DOHH2 (cell line): Measurements from ENCODE around the gene KCNK5.

Experiments
- H3F3A ChIP-seq: fragments of 200-600 bp; sonication (generic), shearing (Covaris generic); 2 replicates; pipeline ENCODE4 v1.6.0; 2016; ENCODE audit warnings: antibody characterized with exemption, mild to moderate bottlenecking; ENCODE audit not compliant: control insufficient read depth, insufficient read depth
- H3K27ac ChIP-seq: fragments of 200-600 bp; sonication (generic); 2 replicates; pipeline ENCODE4 v1.5.1; 2014; ENCODE audit warnings: low read depth, mild to moderate bottlenecking, low read length, moderate library complexity
- H3K27me3 ChIP-seq: fragments of 200-600 bp; sonication (generic); 2 replicates; pipeline ENCODE4 v1.6.1; 2014; ENCODE audit warnings: mild to moderate bottlenecking, low read length, mixed read lengths; ENCODE audit not compliant: control insufficient read depth
- H3K36me3 ChIP-seq: fragments of 200-600 bp; sonication (generic); 2 replicates; pipeline ENCODE4 v1.6.1; 2014; ENCODE audit warnings: mild to moderate bottlenecking, low read length, moderate library complexity, mixed read lengths; ENCODE audit not compliant: control insufficient read depth
- H3K4me1 ChIP-seq: fragments of 200-600 bp; sonication (generic); 2 replicates; pipeline ENCODE4 v1.6.1; 2014; ENCODE audit warnings: mild to moderate bottlenecking, low read length, mixed read lengths; ENCODE audit not compliant: control insufficient read depth
- H3K4me2 ChIP-seq: fragments of 200-600 bp; sonication (generic); 2 replicates; pipeline ENCODE4 v1.6.0; 2014; ENCODE audit warnings: mild to moderate bottlenecking, low read length, moderate library complexity
- H3K4me3 ChIP-seq: fragments of 200-600 bp; sonication (generic); 2 replicates; pipeline ENCODE4 v1.5.1; 2014; ENCODE audit warnings: mild to moderate bottlenecking, low read length, mixed read lengths
- H3K79me2 ChIP-seq: fragments of 200-600 bp; sonication (generic); 2 replicates; pipeline ENCODE4 v1.6.1; 2014; ENCODE audit warnings: mild to moderate bottlenecking, low read length, mixed read lengths; ENCODE audit not compliant: control insufficient read depth
- H3K9me2 ChIP-seq: fragments of 200-600 bp; sonication (generic); replicated peaks from 2 replicates; pipeline ENCODE4 v1.6.1; 2014; ENCODE audit warnings: mild to moderate bottlenecking, low read length, mixed read lengths; ENCODE audit not compliant: control insufficient read depth
- H3K9me3 ChIP-seq: fragments of 200-600 bp; sonication (generic); 2 replicates; pipeline ENCODE4 v1.6.1; 2014; ENCODE audit warnings: antibody characterized with exemption, low read length, mixed read lengths; ENCODE audit not compliant: control insufficient read depth, insufficient read depth
- H4K20me1 ChIP-seq: fragments of 200-600 bp; sonication (generic); 2 replicates; pipeline ENCODE4 v1.6.0; 2014; ENCODE audit warnings: low read depth, mild to moderate bottlenecking, antibody characterized with exemption, low read length, moderate library complexity; ENCODE audit not compliant: control insufficient read depth, insufficient read depth
- EZH2phosphoT487 ChIP-seq: fragments of 200-600 bp; sonication (generic); IDR thresholded peaks from 2 replicates; pipeline ENCODE4 v1.6.1; 2017; ENCODE audit warnings: borderline replicate concordance, mild to moderate bottlenecking, antibody characterized with exemption, low read length, moderate library complexity, mixed read lengths
- TF ChIP-seq, protein P1 (sequence below): fragments of 200-600 bp; sonication (generic); IDR thresholded peaks from one replicate; pipeline ENCODE4 v1.5.1; 2014; ENCODE audit warnings: antibody characterized with exemption, mild to moderate bottlenecking, low read depth, low read length; ENCODE audit not compliant: poor library complexity, severe bottlenecking

The KCNK5 gene

DNA sequence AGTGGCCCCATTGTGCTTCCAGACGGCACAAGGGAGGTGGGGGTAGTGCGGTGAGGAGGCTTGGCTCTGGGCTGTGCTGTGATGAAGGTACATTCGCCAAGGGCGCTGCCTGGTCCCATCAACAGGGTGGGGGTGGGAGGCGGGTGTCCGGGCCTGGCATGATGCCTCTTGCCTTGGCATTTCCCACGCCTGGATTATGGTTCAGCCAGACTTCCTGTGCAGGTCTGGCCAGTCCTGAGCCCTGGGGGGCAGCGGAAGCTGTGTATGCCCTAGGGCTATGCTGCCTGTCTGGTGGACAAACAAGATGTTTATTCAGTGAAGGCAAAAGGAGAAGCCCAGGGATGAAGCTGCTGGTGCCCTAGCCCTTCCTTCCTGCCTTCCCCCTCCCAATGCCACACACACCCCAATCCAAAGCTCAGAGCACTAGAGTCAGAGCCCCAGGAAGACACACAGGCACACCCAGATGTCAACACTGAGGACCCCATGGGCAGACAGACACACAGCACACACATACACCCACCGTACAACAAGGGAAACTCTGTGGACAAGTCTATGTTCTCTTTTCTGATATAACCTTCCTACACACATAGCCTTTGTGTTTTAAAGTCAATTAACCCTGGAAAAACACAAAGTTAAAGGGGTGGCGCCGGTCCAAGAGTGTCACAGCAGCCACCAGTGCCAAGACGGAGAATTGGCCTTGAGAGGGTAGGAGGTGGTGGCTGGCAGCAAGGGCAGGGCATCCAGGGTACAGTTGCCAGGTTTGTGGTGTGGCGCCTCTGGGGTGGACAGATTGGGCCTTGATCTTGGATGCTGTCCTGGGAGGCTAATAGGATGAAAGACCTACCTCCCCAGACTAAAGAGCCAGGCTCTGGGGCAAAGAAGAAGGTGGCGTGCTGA is 59.6 kb downstream of the KCNK5 start:
- Histone ChIP-seq H3F3A (no peaks in the 10 kb centered on the region), H3K27me3 (peaks cover 11% of the 10 kb centered on the region; the same call in 1 of the 2 replicates), H3K27ac (no peak overlapping the region), H3K36me3 (no peaks in the 10 kb centered on the region), H3K4me2 (no peak overlapping the region), H3K79me2 (no peaks in the 10 kb centered on the region), H4K20me1 (no peaks in the 10 kb centered on the region), H3K9me3 (no peaks in the 10 kb centered on the region), H3K4me3 (no peak overlapping the region), H3K4me1 (no peaks in the 10 kb centered on the region), H3K9me2 (no peaks in the 10 kb centered on the region; the same call in 1 of the 2 replicates)
- TF ChIP-seq, protein P1, sequence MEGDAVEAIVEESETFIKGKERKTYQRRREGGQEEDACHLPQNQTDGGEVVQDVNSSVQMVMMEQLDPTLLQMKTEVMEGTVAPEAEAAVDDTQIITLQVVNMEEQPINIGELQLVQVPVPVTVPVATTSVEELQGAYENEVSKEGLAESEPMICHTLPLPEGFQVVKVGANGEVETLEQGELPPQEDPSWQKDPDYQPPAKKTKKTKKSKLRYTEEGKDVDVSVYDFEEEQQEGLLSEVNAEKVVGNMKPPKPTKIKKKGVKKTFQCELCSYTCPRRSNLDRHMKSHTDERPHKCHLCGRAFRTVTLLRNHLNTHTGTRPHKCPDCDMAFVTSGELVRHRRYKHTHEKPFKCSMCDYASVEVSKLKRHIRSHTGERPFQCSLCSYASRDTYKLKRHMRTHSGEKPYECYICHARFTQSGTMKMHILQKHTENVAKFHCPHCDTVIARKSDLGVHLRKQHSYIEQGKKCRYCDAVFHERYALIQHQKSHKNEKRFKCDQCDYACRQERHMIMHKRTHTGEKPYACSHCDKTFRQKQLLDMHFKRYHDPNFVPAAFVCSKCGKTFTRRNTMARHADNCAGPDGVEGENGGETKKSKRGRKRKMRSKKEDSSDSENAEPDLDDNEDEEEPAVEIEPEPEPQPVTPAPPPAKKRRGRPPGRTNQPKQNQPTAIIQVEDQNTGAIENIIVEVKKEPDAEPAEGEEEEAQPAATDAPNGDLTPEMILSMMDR = no peak
- TF ChIP-seq EZH2phosphoT487 = no peak

DNA sequence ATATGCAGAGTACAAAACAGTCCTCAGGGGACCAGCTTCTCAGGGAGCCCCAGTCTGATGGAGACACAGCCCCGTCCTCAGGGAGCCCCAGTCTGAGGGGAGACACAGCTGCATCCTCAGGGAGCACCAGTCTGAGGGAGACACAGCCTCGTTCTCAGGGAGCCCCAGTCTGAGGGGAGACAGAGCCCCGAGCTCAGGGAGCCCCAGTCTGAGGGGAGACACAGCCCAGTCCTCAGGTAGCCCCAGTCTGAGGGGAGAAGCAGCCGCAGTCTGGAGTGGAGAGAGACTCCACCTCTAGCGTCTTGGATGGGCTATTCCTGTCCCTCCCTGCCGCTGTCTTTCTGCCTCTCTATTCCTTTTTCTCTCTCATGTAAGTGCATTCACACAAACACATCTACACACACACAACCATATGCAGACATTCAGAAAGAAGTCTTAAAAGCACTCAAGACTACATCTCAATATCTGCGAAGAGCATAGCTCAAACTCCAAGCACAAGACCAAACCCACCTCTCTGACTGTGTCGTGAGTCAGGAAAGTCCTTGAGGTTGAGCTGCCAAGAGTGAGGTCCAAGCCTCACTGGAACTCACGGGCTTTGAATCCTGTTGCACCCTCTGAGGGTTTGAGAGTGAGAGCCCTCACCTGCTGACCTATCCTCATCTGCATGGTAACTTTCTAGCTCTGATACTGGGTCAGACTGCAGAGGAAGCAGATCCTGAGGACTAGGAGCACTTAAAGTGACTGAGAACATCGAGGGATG is 61.2 kb downstream of the KCNK5 start:
- Histone ChIP-seq H3K79me2 (no peaks in the 10 kb centered on the region), H3K4me3 (no peak overlapping the region), H3F3A (no peaks in the 10 kb centered on the region), H3K27me3 (peaks cover 11% of the 10 kb centered on the region; the same call in 1 of the 2 replicates), H3K9me3 (no peaks in the 10 kb centered on the region), H3K4me2 (no peak overlapping the region), H3K36me3 (no peaks in the 10 kb centered on the region), H3K9me2 (no peaks in the 10 kb centered on the region; the same call in 1 of the 2 replicates), H4K20me1 (no peaks in the 10 kb centered on the region), H3K27ac (no peak overlapping the region), H3K4me1 (no peaks in the 10 kb centered on the region)
- no peak for TF ChIP-seq EZH2phosphoT487
- TF ChIP-seq, protein P1 = no peak

DNA sequence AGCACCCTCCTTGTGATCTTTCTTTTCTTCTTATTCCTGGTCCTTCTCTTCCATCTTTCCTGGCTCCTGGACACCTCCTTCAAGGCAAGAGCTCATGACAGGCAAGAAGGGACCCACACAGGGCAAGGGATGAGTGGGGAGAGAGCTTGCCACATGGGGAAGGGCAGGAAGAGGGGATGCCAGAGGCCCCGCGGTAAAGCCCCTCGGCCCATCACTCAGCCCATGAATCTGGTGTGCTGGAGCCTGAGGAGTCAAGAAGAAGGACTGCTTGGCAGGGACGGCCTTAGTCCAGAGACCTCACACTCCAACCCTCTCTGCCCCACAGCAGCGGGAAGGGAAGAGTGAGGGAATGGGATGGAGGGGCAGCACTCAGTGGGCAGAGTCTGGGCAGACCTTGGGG is 62.0 kb downstream of the KCNK5 start:
- Histone ChIP-seq H3K4me1 (no peaks in the 10 kb centered on the region), H3K4me2 (no peak overlapping the region), H3K79me2 (no peaks in the 10 kb centered on the region), H3K9me3 (no peaks in the 10 kb centered on the region), H3F3A (no peaks in the 10 kb centered on the region), H3K9me2 (no peaks in the 10 kb centered on the region; the same call in 1 of the 2 replicates), H3K4me3 (no peak overlapping the region), H3K27ac (no peak overlapping the region), H4K20me1 (no peaks in the 10 kb centered on the region), H3K27me3 (peaks cover 11% of the 10 kb centered on the region; the same call in 1 of the 2 replicates), H3K36me3 (no peaks in the 10 kb centered on the region)
- TF ChIP-seq EZH2phosphoT487 = no peak
- TF ChIP-seq, protein P1 = no peak
